HEK293T (cell line): Measurements from ENCODE around the gene TUBE1.

Source experiments
- BHLHE40 ChIP-seq: fragments of 450-650 bp; IDR thresholded peaks from 2 replicates; pipeline ENCODE4 v1.6.1; 2016; ENCODE audit warnings: mild to moderate bottlenecking, moderate library complexity, borderline replicate concordance
- CTBP1 ChIP-seq: fragments of 450-650 bp; IDR thresholded peaks from 2 replicates; pipeline ENCODE4 v1.6.1; 2016; ENCODE audit warnings: borderline replicate concordance
- ELF4 ChIP-seq: fragments of 450-650 bp; IDR thresholded peaks from 2 replicates; pipeline ENCODE4 v1.6.1; 2017; ENCODE audit warnings: antibody characterized with exemption
- FOXA1 ChIP-seq: fragments of 450-650 bp; IDR thresholded peaks from 2 replicates; pipeline ENCODE4 v1.6.1; 2016; ENCODE audit warnings: mild to moderate bottlenecking
- FOXK2 ChIP-seq: fragments of 450-650 bp; IDR thresholded peaks from 2 replicates; pipeline ENCODE4 v1.6.1; 2016; ENCODE audit warnings: mild to moderate bottlenecking
- FOXM1 ChIP-seq: fragments of 450-650 bp; IDR thresholded peaks from 2 replicates; pipeline ENCODE4 v1.6.1; 2017; ENCODE audit warnings: mild to moderate bottlenecking, borderline replicate concordance
- HDGF ChIP-seq: fragments of 450-650 bp; IDR thresholded peaks from 2 replicates; pipeline ENCODE4 v1.6.1; 2017; ENCODE audit warnings: antibody characterized with exemption, borderline replicate concordance
- NFRKB ChIP-seq: fragments of 450-650 bp; IDR thresholded peaks from 2 replicates; pipeline ENCODE4 v1.6.1; 2016; ENCODE audit warnings: mild to moderate bottlenecking, moderate library complexity
- SP1 ChIP-seq: fragments of 450-650 bp; IDR thresholded peaks from 2 replicates; pipeline ENCODE4 v1.6.1; 2017
- SUZ12 ChIP-seq: fragments of 450-650 bp; IDR thresholded peaks from 2 replicates; pipeline ENCODE4 v1.6.1; 2016; ENCODE audit warnings: mild to moderate bottlenecking
- TARDBP ChIP-seq: fragments of 450-650 bp; IDR thresholded peaks from 2 replicates; pipeline ENCODE4 v1.6.1; 2016
- ZNF384 ChIP-seq: fragments of 450-650 bp; IDR thresholded peaks from 2 replicates; pipeline ENCODE4 v1.6.1; 2016
- TF ChIP-seq, protein P1 (sequence below): fragments of 450-650 bp; IDR thresholded peaks from 2 replicates; pipeline ENCODE4 v1.6.1; 2016

DNA sequence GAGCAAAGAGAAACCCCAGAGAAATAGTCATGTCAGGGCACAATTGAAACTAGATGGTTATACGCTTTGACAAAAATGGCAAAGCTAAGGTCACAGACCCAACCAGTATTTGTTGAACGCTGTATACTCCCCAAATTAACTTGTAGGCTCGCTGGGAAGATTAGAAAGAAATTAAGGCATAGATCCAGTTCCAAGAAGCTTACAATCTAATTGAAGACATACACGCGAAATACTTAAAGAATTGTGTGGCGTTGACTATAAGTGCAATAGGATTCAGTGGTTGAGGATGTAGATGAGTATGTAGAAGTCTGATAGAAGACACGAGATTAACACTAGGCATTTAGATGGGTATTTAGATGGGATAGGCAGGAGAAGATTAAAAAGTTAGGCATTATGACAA is 634 bp upstream of the TUBE1 start:
- TF ChIP-seq FOXM1 (no peak), BHLHE40 (no peak), ZNF384 (no peak), FOXA1 (no peak), NFRKB (no peak), SUZ12 (no peak), HDGF (no peak), ELF4 (no peak), FOXK2 (no peak), CTBP1 (no peak), SP1 (no peak), TARDBP (no peak)
- TF ChIP-seq, protein P1, sequence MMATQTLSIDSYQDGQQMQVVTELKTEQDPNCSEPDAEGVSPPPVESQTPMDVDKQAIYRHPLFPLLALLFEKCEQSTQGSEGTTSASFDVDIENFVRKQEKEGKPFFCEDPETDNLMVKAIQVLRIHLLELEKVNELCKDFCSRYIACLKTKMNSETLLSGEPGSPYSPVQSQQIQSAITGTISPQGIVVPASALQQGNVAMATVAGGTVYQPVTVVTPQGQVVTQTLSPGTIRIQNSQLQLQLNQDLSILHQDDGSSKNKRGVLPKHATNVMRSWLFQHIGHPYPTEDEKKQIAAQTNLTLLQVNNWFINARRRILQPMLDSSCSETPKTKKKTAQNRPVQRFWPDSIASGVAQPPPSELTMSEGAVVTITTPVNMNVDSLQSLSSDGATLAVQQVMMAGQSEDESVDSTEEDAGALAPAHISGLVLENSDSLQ, result no peak
